Transverse colon (tissue), 4 donors: ENCODE data around the gene MYH7.

Source experiments
- EP300 ChIP-seq: sonication (generic); formaldehyde crosslinking; IDR thresholded peaks from one replicate; pipeline ENCODE4 v1.6.1; 2017; ENCODE audit warnings: antibody characterized with exemption, low read depth
- POLR2A ChIP-seq: fragments of 450-650 bp; IDR thresholded peaks from one replicate; pipeline ENCODE4 v1.6.1; 2016; ENCODE audit warnings: antibody characterized with exemption, mild to moderate bottlenecking, moderate library complexity
- POLR2AphosphoS5 ChIP-seq, 3 donors: sonication (generic); formaldehyde crosslinking; IDR thresholded peaks; one replicate each; pipeline ENCODE4 v1.6.1; 2016; ENCODE audit warnings: antibody characterized with exemption in 3 of 3
- TF ChIP-seq, protein P1 (sequence below), 5 experiments: fragments of 200-600 bp in 3 of 5; fragments of 450-650 bp in 2 of 5; sonication (generic) in 3 of 5; IDR thresholded peaks; 1 replicate in 2 of 5; 2 replicates in 3 of 5; pipeline ENCODE4 v1.5.1; 2016 to 2017; ENCODE audit warnings: antibody characterized with exemption in 5 of 5, inconsistent platforms in 3 of 5, mild to moderate bottlenecking in 2 of 5, moderate library complexity in 1 of 5

GRCh38 chr14:23386999-23387398 lies 48.5 kb downstream of the MYH7 start:
- TF ChIP-seq POLR2A (no peak), POLR2AphosphoS5 (IDR thresholded peaks at IDR 0.05) (no peak), EP300 (no peak)
- TF ChIP-seq, protein P1, sequence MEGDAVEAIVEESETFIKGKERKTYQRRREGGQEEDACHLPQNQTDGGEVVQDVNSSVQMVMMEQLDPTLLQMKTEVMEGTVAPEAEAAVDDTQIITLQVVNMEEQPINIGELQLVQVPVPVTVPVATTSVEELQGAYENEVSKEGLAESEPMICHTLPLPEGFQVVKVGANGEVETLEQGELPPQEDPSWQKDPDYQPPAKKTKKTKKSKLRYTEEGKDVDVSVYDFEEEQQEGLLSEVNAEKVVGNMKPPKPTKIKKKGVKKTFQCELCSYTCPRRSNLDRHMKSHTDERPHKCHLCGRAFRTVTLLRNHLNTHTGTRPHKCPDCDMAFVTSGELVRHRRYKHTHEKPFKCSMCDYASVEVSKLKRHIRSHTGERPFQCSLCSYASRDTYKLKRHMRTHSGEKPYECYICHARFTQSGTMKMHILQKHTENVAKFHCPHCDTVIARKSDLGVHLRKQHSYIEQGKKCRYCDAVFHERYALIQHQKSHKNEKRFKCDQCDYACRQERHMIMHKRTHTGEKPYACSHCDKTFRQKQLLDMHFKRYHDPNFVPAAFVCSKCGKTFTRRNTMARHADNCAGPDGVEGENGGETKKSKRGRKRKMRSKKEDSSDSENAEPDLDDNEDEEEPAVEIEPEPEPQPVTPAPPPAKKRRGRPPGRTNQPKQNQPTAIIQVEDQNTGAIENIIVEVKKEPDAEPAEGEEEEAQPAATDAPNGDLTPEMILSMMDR (IDR thresholded peaks at IDR 0.05), result no peak
